GM18508 (cell line): Measurements from ENCODE around the gene RSAD2.

ENCODE experiments used
- ATAC-seq: cut with Tn5 transposase; IDR thresholded peaks from one replicate; pipeline ENCODE4 v1.9.1; 2021; ENCODE audit warnings: moderate number of reproducible peaks; ENCODE audit not compliant: insufficient read depth, unreplicated experiment

The RSAD2 gene

DNA sequence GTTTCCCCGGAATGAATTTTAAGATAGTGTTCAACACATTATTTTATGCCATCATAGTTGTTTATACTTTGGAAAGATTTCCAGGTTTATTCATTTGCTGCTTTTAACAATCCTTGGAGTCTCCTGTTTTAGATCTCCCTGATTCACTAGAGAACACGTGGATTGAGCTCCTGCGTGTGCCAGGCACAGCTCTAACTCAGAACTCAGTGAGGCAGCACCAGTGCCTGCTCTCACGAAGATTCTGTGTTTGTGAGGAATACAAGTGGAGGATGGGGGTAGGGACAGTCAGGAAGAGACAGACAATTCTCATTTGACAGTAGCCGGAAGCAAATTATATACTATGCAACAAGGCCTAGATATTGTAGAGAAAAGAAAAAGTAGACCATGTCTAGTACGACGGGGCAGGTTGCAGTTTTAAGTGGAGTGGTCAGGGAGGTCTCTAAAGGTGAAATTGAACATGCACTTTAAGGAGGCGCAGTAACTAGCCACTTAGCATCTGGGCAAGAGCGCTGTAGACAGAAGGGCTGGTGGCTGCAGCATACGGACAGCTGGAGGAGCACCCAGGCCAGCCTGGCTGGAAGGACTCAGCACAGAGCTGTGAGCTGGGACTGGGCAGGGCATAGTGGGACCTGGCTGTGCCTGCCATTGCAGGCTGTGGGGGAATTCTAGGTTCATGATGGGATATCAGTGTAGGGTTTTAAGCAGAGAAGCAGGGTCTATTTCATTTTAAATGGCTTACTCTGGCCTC is 63.9 kb downstream of the RSAD2 start:
- ATAC-seq, result no peak

GRCh38 chr2:6942848-6943247 is 65.3 kb downstream of the RSAD2 start:
- no peak for ATAC-seq

- ATAC-seq, result no peak
These were observed 65.9 kb downstream of the RSAD2 start for GRCh38 chr2:6943523-6943922.

DNA sequence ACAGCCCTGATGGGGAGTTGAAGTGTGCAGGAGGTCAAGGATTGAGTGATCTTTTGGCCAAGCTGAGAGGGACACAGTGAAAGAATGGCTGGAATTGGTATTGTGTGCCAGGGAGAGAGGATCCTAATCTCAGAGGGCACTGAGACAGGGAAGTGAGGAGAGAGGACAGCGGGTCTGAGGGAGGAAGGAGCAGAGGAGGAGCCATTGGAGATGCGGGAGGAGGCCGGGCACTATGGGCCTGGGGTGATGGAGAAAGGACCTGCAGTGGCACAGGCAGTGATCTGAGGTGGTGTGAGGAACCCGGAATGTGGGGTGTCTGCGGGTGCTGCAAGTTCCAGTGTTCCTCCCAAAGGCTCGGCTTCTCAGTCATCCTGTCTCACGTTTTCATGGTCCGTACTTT is 66.4 kb downstream of the RSAD2 start:
- ATAC-seq, result no peak

DNA sequence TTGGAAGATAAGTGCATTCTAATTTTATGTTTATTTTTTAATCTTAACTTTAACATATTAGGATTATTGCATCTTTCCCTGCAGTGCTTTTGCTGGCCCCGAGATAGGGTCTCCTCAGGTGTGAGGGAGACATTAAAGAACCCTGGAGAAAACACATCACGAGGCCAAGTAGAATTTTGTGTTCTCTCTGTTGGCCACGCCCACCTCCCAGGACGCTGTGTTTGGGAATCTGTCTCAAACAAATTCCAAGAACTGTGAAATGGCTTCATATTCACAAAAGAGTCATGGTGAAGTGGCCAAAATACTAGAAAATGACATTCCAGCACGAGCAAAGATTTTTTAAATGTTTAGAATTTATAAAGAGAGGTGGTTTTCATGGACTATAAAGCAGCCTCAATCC is 67.0 kb downstream of the RSAD2 start:
- no peak for ATAC-seq

GRCh38 chr2:6945087-6945813 is 67.7 kb downstream of the RSAD2 start:
- peak; percentile 92 for ATAC-seq

DNA sequence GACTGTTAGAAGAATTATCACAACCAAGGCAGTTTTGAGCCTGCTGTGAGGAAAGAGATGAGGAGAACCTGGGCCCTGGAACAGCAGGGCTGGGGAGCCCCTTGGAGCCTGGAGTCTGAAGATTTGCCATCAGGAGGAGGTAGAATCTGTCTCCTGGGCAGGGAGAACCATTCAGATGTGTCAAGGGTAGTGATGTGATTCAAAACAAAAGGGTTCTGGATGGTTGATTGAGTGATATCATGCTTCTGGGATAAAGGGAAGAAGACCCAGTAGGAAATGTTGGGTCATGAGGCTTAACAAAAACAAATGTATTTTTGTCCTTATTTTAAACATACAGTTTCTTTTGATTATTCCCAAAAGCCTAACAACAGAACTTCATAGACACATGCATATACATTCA is 68.2 kb downstream of the RSAD2 start:
- ATAC-seq, result no peak

- ATAC-seq, result no peak
These were observed 69.1 kb downstream of the RSAD2 start for GRCh38 chr2:6946722-6947121.
